IMR-90 (cell line): Measurements from ENCODE around the gene TMOD2. TPM values are rescaled to one million over a fixed set of nuclear protein-coding genes. Genes with fewer than 3 reads are reported as not detected.

ENCODE experiments used
- ATAC-seq: fragments of 200-7000 bp; cut with Tn5 transposase; 2 replicates; pipeline ENCODE4 v1.9.1; 2020; ENCODE audit warnings: low read depth, mild to moderate bottlenecking, moderate library complexity
- BruUV-seq: library from RNA; stranded (reverse); fragments of 400-500 nt; replicated peaks from 2 replicates; lab custom pipeline; 2021; lab: Mats Ljungman, UMichigan
- CTCF ChIA-PET: fragments of 300-600 bp; formaldehyde crosslinking; extraction: SDS; loops from one replicate; lab custom pipeline; 2021; ENCODE audit warnings: antibody characterized with exemption; lab: Yijun Ruan, JAX
- POLR2A ChIA-PET: fragments of 300-600 bp; sonication (Branson Sonifier 250); formaldehyde crosslinking; loops from one replicate; lab custom pipeline; 2022; ENCODE audit warnings: antibody characterized with exemption; ENCODE audit not compliant: unreplicated experiment; lab: Charles Lee
- DNase-seq: peaks from one replicate; pipeline ENCODE4 v3.0.0; 2013
- H2AFZ ChIP-seq: replicated peaks from 2 replicates; pipeline ENCODE3; 2013; ENCODE audit warnings: low read length, mild to moderate bottlenecking; ENCODE audit not compliant: poor library complexity
- H2AK5ac ChIP-seq: 2 replicates; pipeline ENCODE4 v1.6.1; 2013; ENCODE audit warnings: low read depth, low read length, inconsistent platforms
- H2AK9ac ChIP-seq: replicated peaks from 2 replicates; pipeline ENCODE3; 2013; ENCODE audit warnings: mild to moderate bottlenecking, low read depth, low read length, moderate library complexity; ENCODE audit not compliant: poor library complexity
- H2BK120ac ChIP-seq: 2 replicates; pipeline ENCODE4 v1.6.1; 2013; ENCODE audit warnings: low read depth, low read length, inconsistent platforms
- H2BK15ac ChIP-seq: 3 replicates; pipeline ENCODE4 v1.6.1; 2013; ENCODE audit warnings: low read depth, low read length, inconsistent platforms
- H2BK20ac ChIP-seq: 2 replicates; pipeline ENCODE4 v1.6.1; 2013; ENCODE audit warnings: low read depth, mild to moderate bottlenecking, inconsistent platforms, low read length, moderate library complexity
- H2BK5ac ChIP-seq: 2 replicates; pipeline ENCODE4 v1.6.1; 2013; ENCODE audit warnings: mild to moderate bottlenecking, low read depth, low read length, inconsistent platforms; ENCODE audit not compliant: poor library complexity, severe bottlenecking
- H3K14ac ChIP-seq: replicated peaks from 2 replicates; pipeline ENCODE4 v1.6.1; 2013; ENCODE audit warnings: low read depth, low read length, inconsistent platforms
- H3K18ac ChIP-seq: 2 replicates; pipeline ENCODE4 v1.6.1; 2013; ENCODE audit warnings: low read depth, low read length, control low read depth
- H3K23ac ChIP-seq: 2 replicates; pipeline ENCODE4 v1.6.1; 2013; ENCODE audit warnings: low read depth, low read length, inconsistent platforms
- H3K27ac ChIP-seq: 2 replicates; pipeline ENCODE4 v1.5.1; 2013; ENCODE audit warnings: mild to moderate bottlenecking, control low read depth, low read length; ENCODE audit not compliant: insufficient read depth
- H3K27me3 ChIP-seq: 2 replicates; pipeline ENCODE4 v1.6.1; 2013; ENCODE audit warnings: low read length; ENCODE audit not compliant: control insufficient read depth, insufficient read depth
- H3K36me3 ChIP-seq: 2 replicates; pipeline ENCODE4 v1.6.1; 2013; ENCODE audit warnings: low read length, mixed read lengths; ENCODE audit not compliant: control insufficient read depth, insufficient read depth
- H3K4ac ChIP-seq: 2 replicates; pipeline ENCODE4 v1.6.1; 2013; ENCODE audit warnings: low read depth, low read length, inconsistent platforms
- H3K4me1 ChIP-seq: 2 replicates; pipeline ENCODE4 v1.6.1; 2013; ENCODE audit warnings: low read length, mixed read lengths; ENCODE audit not compliant: control insufficient read depth, insufficient read depth
- H3K4me2 ChIP-seq: 2 replicates; pipeline ENCODE4 v1.6.1; 2013; ENCODE audit warnings: low read depth, mild to moderate bottlenecking, control low read depth, low read length, moderate library complexity
- H3K4me3 ChIP-seq: 2 replicates; pipeline ENCODE4 v1.5.1; 2013; ENCODE audit warnings: low read depth, mild to moderate bottlenecking, control low read depth, low read length, moderate library complexity; ENCODE audit not compliant: insufficient read depth
- H3K56ac ChIP-seq: 2 replicates; pipeline ENCODE4 v1.6.1; 2013; ENCODE audit warnings: low read length, inconsistent platforms; ENCODE audit not compliant: insufficient read depth; ENCODE audit errors: extremely low read depth
- H3K79me1 ChIP-seq, 2 experiments: 2 replicates each; pipeline ENCODE4 v1.6.1; 2013; ENCODE audit warnings: low read length in 2 of 2, inconsistent platforms in 1 of 2, low read depth in 1 of 2
- H3K9ac ChIP-seq: 2 replicates; pipeline ENCODE4 v1.6.1; 2013; ENCODE audit warnings: low read depth, low read length, control low read depth
- H3K9me1 ChIP-seq: 2 replicates; pipeline ENCODE4 v1.6.1; 2013; ENCODE audit warnings: low read length, inconsistent platforms; ENCODE audit not compliant: insufficient read depth
- H3K9me3 ChIP-seq: 2 replicates; pipeline ENCODE4 v1.6.1; 2013; ENCODE audit warnings: low read length; ENCODE audit not compliant: control insufficient read depth, insufficient read depth
- H4K20me1 ChIP-seq: 2 replicates; pipeline ENCODE4 v1.6.1; 2013; ENCODE audit warnings: low read length, inconsistent platforms; ENCODE audit not compliant: insufficient read depth
- H4K5ac ChIP-seq: 2 replicates; pipeline ENCODE4 v1.6.1; 2013; ENCODE audit warnings: mild to moderate bottlenecking, low read depth, low read length, control low read depth
- H4K8ac ChIP-seq, 2 experiments: 2 replicates each; pipeline ENCODE4 v1.6.1; 2013; ENCODE audit warnings: low read depth in 2 of 2, low read length in 2 of 2, control low read depth in 1 of 2, inconsistent platforms in 1 of 2
- H4K91ac ChIP-seq: 2 replicates; pipeline ENCODE4 v1.6.1; 2013; ENCODE audit warnings: low read depth, low read length, inconsistent platforms; ENCODE audit not compliant: insufficient read depth
- CEBPB ChIP-seq: IDR thresholded peaks from 2 replicates; pipeline ENCODE4 v1.6.1; 2012; ENCODE audit warnings: low read depth, low read length, improper control_type of control experiment
- MXI1 ChIP-seq: IDR thresholded peaks from 2 replicates; pipeline ENCODE4 v1.6.1; 2012; ENCODE audit warnings: low read depth, mild to moderate bottlenecking, low read length, moderate library complexity, borderline replicate concordance
- WGBS, 2 experiments: methylation state at CpG; one replicate each; pipeline versions ENCODE4 v1.1.5 to v1.1.7; 2013; ENCODE audit warnings: missing lambda C conversion rate in 2 of 2; ENCODE audit not compliant: insufficient read length in 1 of 2; ENCODE audit errors: extremely low coverage in 2 of 2; 5-methylcytosine and 5-hydroxymethylcytosine counted together
- dilution Hi-C: fragments of 300-500 bp; cut with HindIII; formaldehyde crosslinking; loops from one replicate; pipeline ENCODE4 v1.14.3; 2018; ENCODE audit warnings: low sequenced_read_pairs; ENCODE audit not compliant: unreplicated experiment
- in situ Hi-C: fragments of 300-500 bp; cut with MboI; formaldehyde crosslinking; loops from 3 replicates; pipeline ENCODE4 v1.14.3; 2019; ENCODE audit warnings: low sequenced_read_pairs, inconsistent platforms, mixed read lengths
- intact Hi-C: fragments of 100-400 bp; cut with micrococcal nuclease; formaldehyde crosslinking; loops from 2 replicates; pipeline ENCODE4 v1.10.0; 2022
- polyA plus RNA-seq, 3 experiments: library from polyadenylated mRNA; depleted of rRNA; stranded (reverse); fragments of >200 nt; gene quantifications; 2 replicates each; pipeline ENCODE4 v1.2.3, GENCODE V29; 2012; ENCODE audit warnings: low replicate concordance in 1 of 3
- total RNA-seq: library from RNA; depleted of rRNA; stranded (reverse); fragments of >200 nt; gene quantifications from 2 replicates; pipeline ENCODE4 v1.2.3, GENCODE V29; 2012

Gene TMOD2
- total and polyA plus RNA-seq, 2 of the 4 experiments (the other 2 are of a cell fraction) = 2.8 to 5.4 TPM

DNA sequence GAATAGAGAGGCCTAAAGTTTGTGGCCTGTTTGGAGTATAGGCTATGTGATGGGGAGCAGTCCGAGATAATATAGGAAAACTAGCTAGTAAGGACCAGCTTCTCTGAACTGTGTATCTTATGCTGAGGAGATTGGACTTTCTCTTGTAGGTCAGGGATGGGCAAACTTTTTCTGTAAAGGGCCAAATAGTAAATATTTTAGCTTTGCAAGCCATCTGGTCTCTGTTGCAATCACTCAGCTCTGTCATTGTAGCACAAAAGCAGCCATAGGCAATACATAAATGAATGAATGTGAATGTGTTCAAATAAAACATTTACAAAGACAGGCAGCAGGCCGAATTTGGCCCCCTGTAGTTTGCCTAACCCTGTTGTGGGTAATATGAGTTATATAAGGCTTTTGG, 102.6 kb downstream of the TMOD2 start:
- Histone ChIP-seq H3K4ac (no peak overlapping the region), H2BK120ac (no peak overlapping the region), H4K20me1 (peaks cover 63% of the 10 kb centered on the region; the same call in 1 of the 2 replicates), H2BK15ac (no peak overlapping the region), H4K91ac (no peak overlapping the region), H3K9me1 (peaks cover 12% of the 10 kb centered on the region; the same call in 1 of the 2 replicates), H2AK9ac (no peak overlapping the region), H2AK5ac (no peak overlapping the region), H4K8ac (no peak overlapping the region), H3K27ac (no peak overlapping the region; the same call in 1 of the 2 replicates), H3K4me2 (peak overlapping the region; percentile 15; the same call in 1 of the 2 replicates), H2BK5ac (peak overlapping the region; percentile 36), H3K27me3 (no peaks in the 10 kb centered on the region), H3K9ac (no peak overlapping the region), H3K56ac (no peak overlapping the region), H3K23ac (no peak overlapping the region), H2BK20ac (no peak overlapping the region), H3K4me3 (no peak overlapping the region), H3K4me1 (peaks cover 8% of the 10 kb centered on the region), H3K14ac (no peak overlapping the region), H3K79me1 (peaks cover 32 to 85% of the 10 kb centered on the region in 2 experiments), H3K9me3 (no peaks in the 10 kb centered on the region), H3K18ac (no peak overlapping the region), H3K36me3 (no peaks in the 10 kb centered on the region), H4K5ac (no peak overlapping the region), H2AFZ (no peak overlapping the region)
- CTCF ChIA-PET = no interaction called here
- DNase-seq (peak; percentile 48), ATAC-seq (peak; percentile 72)
- 80% methylated on average over 1 of the region's 2 CpGs; no CpG with 5 or more reads in 1 of the 2 experiments for WGBS, 2 experiments
- TF ChIP-seq CEBPB (peak; percentile 67; the same call in 1 of the 2 replicates), MXI1 (no peak)
- POLR2A ChIA-PET = interaction anchor here (0.5 kb wide), 1 partner anchor 204 kb away, joined by 3 read pairs; no protein-coding TSS in a partner anchor
- intact Hi-C loops = no loop called here
- dilution Hi-C loops = no loop called here
- BruUV-seq = no TSS peak
- in situ Hi-C loops = no loop called here
